H1 (cell line): ENCODE results near the gene ARHGAP10. TPM values are rescaled to one million over a fixed set of nuclear protein-coding genes. Genes with fewer than 3 reads are reported as not detected.

Experiments
- CTCF ChIA-PET: fragments of 300-600 bp; sonication (Branson Sonifier 250); formaldehyde crosslinking; loops from one replicate; lab custom pipeline; 2021; ENCODE audit not compliant: partially characterized antibody; lab: Charles Lee
- POLR2A ChIA-PET: fragments of 300-600 bp; sonication (Branson Sonifier 250); formaldehyde crosslinking; loops from one replicate; lab custom pipeline; 2021; ENCODE audit warnings: inconsistent platforms; ENCODE audit not compliant: partially characterized antibody; lab: Charles Lee
- DNase-seq, 2 experiments: peaks; one replicate each; pipeline versions ENCODE4 v3.0.0 to v3.0.0-alpha.2; 2010 to 2022; ENCODE audit warnings: low spot score in 2 of 2, low read depth in 1 of 2, mixed read lengths in 1 of 2
- FAIRE-seq: peaks from 2 replicates; lab custom pipeline; 2011; peaks lifted over from hg19 to GRCh38; lab: Jason Lieb, UNC
- H2AFZ ChIP-seq: 2 replicates; pipeline ENCODE4 v1.8.1; 2012; ENCODE audit warnings: low read length, inconsistent platforms
- H2AK5ac ChIP-seq: 2 replicates; pipeline ENCODE4 v1.6.1; 2013; ENCODE audit warnings: low read depth, low read length
- H2BK120ac ChIP-seq: replicated peaks from 2 replicates; pipeline ENCODE3; 2013; ENCODE audit warnings: low read depth, low read length, inconsistent platforms
- H2BK12ac ChIP-seq: 2 replicates; pipeline ENCODE4 v1.6.1; 2013; ENCODE audit warnings: low read depth, low read length
- H2BK15ac ChIP-seq: 2 replicates; pipeline ENCODE4 v1.6.1; 2013; ENCODE audit warnings: low read length
- H2BK20ac ChIP-seq: 2 replicates; pipeline ENCODE4 v1.6.1; 2013; ENCODE audit warnings: low read length
- H2BK5ac ChIP-seq: 2 replicates; pipeline ENCODE4 v1.6.1; 2013; ENCODE audit warnings: low read depth, low read length
- H3K14ac ChIP-seq: 2 replicates; pipeline ENCODE4 v1.6.1; 2013; ENCODE audit warnings: inconsistent platforms; ENCODE audit not compliant: insufficient read length
- H3K18ac ChIP-seq: 2 replicates; pipeline ENCODE4 v1.6.1; 2013; ENCODE audit warnings: low read length; ENCODE audit errors: extremely low read depth
- H3K23ac ChIP-seq: 2 replicates; pipeline ENCODE4 v1.6.1; 2013; ENCODE audit warnings: inconsistent platforms; ENCODE audit not compliant: insufficient read length
- H3K23me2 ChIP-seq: 2 replicates; pipeline ENCODE4 v1.6.1; 2013; ENCODE audit warnings: low read depth, low read length
- H3K27ac ChIP-seq: 2 replicates; pipeline ENCODE4 v1.6.1; 2011; ENCODE audit warnings: low read depth, low read length, inconsistent platforms
- H3K27me3 ChIP-seq, 4 experiments: replicated peaks in 1 of 4; 1 replicate in 1 of 4; 2 replicates in 3 of 4; pipeline versions ENCODE4 v1.6.1 to v1.8.1; 2011 to 2013; ENCODE audit warnings: low read length in 3 of 4, mild to moderate bottlenecking in 3 of 4, inconsistent platforms in 2 of 4, mixed read lengths in 2 of 4, moderate library complexity in 1 of 4; ENCODE audit not compliant: control insufficient read depth in 3 of 4, insufficient read depth in 3 of 4; ENCODE audit errors: extremely low read depth in 1 of 4
- H3K36me3 ChIP-seq, 4 experiments: 2 replicates each; pipeline versions ENCODE4 v1.6.1 to v1.8.1; 2011 to 2013; ENCODE audit warnings: mild to moderate bottlenecking in 4 of 4, low read length in 3 of 4, moderate library complexity in 2 of 4, control low read depth in 1 of 4, inconsistent platforms in 1 of 4; ENCODE audit not compliant: insufficient read depth in 4 of 4, control insufficient read depth in 2 of 4
- H3K4ac ChIP-seq: replicated peaks from 2 replicates; pipeline ENCODE3; 2013; ENCODE audit warnings: low read length, low read depth, mixed read lengths, inconsistent platforms; ENCODE audit not compliant: insufficient read length
- H3K4me1 ChIP-seq, 4 experiments: replicated peaks in 1 of 4; 1 replicate in 1 of 4; 2 replicates in 3 of 4; pipeline versions ENCODE4 v1.6.1 to v1.8.1; 2011 to 2013; ENCODE audit warnings: low read length in 3 of 4, inconsistent platforms in 2 of 4, mixed read lengths in 1 of 4; ENCODE audit not compliant: insufficient read depth in 4 of 4, control insufficient read depth in 3 of 4
- H3K4me2 ChIP-seq, 2 experiments: 2 replicates each; pipeline versions ENCODE4 v1.6.1 to v1.8.1; 2011 to 2013; ENCODE audit warnings: low read depth in 2 of 2, low read length in 2 of 2, control low read depth in 1 of 2, inconsistent platforms in 1 of 2, mild to moderate bottlenecking in 1 of 2; ENCODE audit not compliant: insufficient read depth in 1 of 2
- H3K4me3 ChIP-seq, 4 experiments: fragments of 200-600, 300-600 bp in 1 of 4; sonication (generic), shearing (Covaris generic), sonication (Bioruptor Twin) in 1 of 4; 2 replicates each; pipeline versions ENCODE4 v1.5.1 to v1.8.1; 2011 to 2016; ENCODE audit warnings: low read length in 4 of 4, low read depth in 3 of 4, control low read depth in 2 of 4, inconsistent platforms in 2 of 4, mild to moderate bottlenecking in 2 of 4, mixed read lengths in 1 of 4, moderate library complexity in 1 of 4; ENCODE audit not compliant: insufficient read depth in 2 of 4; ENCODE audit errors: extremely low read depth in 1 of 4
- H3K56ac ChIP-seq: replicated peaks from 2 replicates; pipeline ENCODE3; 2013; ENCODE audit warnings: low read depth, mild to moderate bottlenecking, mixed read lengths, low read length, inconsistent platforms; ENCODE audit not compliant: insufficient read length
- H3K79me1 ChIP-seq: 2 replicates; pipeline ENCODE4 v1.6.1; 2013; ENCODE audit warnings: low read depth, low read length, control low read depth
- H3K79me2 ChIP-seq, 2 experiments: 2 replicates each; pipeline versions ENCODE4 v1.6.1 to v1.8.1; 2012 to 2013; ENCODE audit warnings: low read length in 2 of 2, mild to moderate bottlenecking in 2 of 2, inconsistent platforms in 1 of 2; ENCODE audit not compliant: insufficient read depth in 2 of 2, control insufficient read depth in 1 of 2
- H3K9ac ChIP-seq, 4 experiments: replicated peaks in 1 of 4; 1 replicate in 1 of 4; 2 replicates in 3 of 4; pipeline versions ENCODE4 v1.6.1 to v1.8.1; 2011 to 2013; ENCODE audit warnings: low read depth in 3 of 4, low read length in 3 of 4, control low read depth in 2 of 4, mild to moderate bottlenecking in 2 of 4, moderate library complexity in 2 of 4, inconsistent platforms in 1 of 4; ENCODE audit errors: extremely low read depth in 1 of 4
- H3K9me3 ChIP-seq, 2 experiments: 2 replicates each; pipeline versions ENCODE4 v1.6.1 to v1.8.1; 2012 to 2013; ENCODE audit warnings: mild to moderate bottlenecking in 2 of 2, moderate library complexity in 2 of 2, control low read depth in 1 of 2, inconsistent platforms in 1 of 2, low read depth in 1 of 2, low read length in 1 of 2, mixed read lengths in 1 of 2; ENCODE audit not compliant: insufficient read depth in 2 of 2
- H4K20me1 ChIP-seq, 2 experiments: replicated peaks in 1 of 2; 2 replicates each; pipeline versions ENCODE3 to v1.8.1; 2011 to 2013; ENCODE audit warnings: inconsistent platforms in 2 of 2, low read length in 2 of 2, mild to moderate bottlenecking in 1 of 2; ENCODE audit not compliant: insufficient read depth in 2 of 2, control insufficient read depth in 1 of 2
- H4K5ac ChIP-seq: 2 replicates; pipeline ENCODE4 v1.6.1; 2013; ENCODE audit warnings: low read length, low read depth, mixed read lengths, inconsistent platforms; ENCODE audit not compliant: insufficient read length
- H4K8ac ChIP-seq: 2 replicates; pipeline ENCODE4 v1.8.0; 2013; ENCODE audit warnings: mild to moderate bottlenecking, moderate library complexity, low read length, inconsistent platforms; ENCODE audit not compliant: insufficient read depth; ENCODE audit errors: extremely low read depth
- H4K91ac ChIP-seq: replicated peaks from 2 replicates; pipeline ENCODE3; 2013; ENCODE audit warnings: low read length, mixed read lengths, inconsistent platforms; ENCODE audit not compliant: insufficient read length
- WGBS, 2 experiments: shearing (Covaris generic) in 1 of 2; methylation state at CpG; one replicate each; pipeline versions ENCODE4 v1.1.6 to v1.1.7; 2013 to 2015; ENCODE audit warnings: low lambda C conversion rate in 2 of 2, mixed read lengths in 2 of 2, inconsistent platforms in 1 of 2, low coverage in 1 of 2, missing lambda C conversion rate in 1 of 2; ENCODE audit not compliant: insufficient replicate concordance in 2 of 2, insufficient coverage in 1 of 2, insufficient read length in 1 of 2; ENCODE audit errors: extremely low coverage in 1 of 2, missing lambda C conversion rate in 1 of 2; 5-methylcytosine and 5-hydroxymethylcytosine counted together
- polyA plus RNA-seq, 7 experiments: library from polyadenylated mRNA; depleted of rRNA in 3 of 7; stranded (reverse) in 5 of 7; unstranded in 2 of 7; fragments of >200 nt in 5 of 7; fragments of 200-250 nt in 2 of 7; gene quantifications; 1 replicate in 5 of 7; 2 replicates in 1 of 7; 4 replicates in 1 of 7; pipeline versions ENCODE4 v1.2.1 to v1.2.3, GENCODE V29; 2011 to 2013; ENCODE audit warnings: missing spikeins in 2 of 7, mixed read lengths in 2 of 7
- total RNA-seq: library from RNA; stranded (reverse); fragmentation: NEBNext Ultra II Directional; extraction: Animal tissue kit (Norgen Biotek cat#: 25700); gene quantifications from 2 replicates; pipeline ENCODE4 v1.2.1, GENCODE V29; 2021

Gene ARHGAP10
- total and polyA plus RNA-seq, 2 of the 8 experiments (the other 6 are each of a cell fraction or from before 2014, with no cell fraction given) = 3.7 to 6.1 TPM

DNA sequence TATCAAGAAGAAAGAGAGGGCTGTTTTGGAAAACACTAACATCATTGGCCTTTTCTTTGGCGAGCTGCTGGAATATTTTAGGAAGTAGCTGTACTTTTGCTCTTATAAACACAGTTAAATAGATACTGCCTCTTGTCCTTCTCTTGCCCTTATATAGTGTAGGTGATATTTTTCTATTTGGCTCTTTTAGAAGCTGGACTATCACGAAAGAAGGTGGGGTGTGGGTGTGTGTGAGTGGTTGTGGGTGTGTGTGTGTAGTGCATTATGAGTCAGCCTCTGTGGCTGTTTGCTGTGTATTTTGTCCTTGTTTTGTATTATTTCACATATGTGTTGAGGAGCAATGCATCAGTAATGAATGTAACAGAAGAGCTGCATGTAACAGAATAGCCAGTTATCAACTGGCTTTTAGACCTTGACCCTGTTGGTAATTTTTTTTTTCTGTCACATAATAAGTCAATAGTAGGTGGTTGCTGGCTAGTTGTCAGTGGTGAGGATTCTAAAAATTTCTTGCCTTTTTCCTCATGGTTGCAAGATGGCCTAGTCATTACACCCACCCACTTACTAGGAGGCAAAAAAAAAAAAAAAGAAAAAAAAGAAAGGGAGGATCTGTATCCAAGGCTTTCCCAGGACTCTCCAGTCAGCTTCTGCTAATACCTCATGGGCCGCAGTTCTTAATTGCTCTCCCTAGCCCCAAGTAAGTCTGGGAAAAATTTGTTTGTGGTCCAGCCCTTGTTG is 23.8 kb downstream of the ARHGAP10 start:
- 91% methylated on average over 3 of the region's 3 CpGs; no CpG with 5 or more reads in 1 of the 2 experiments for WGBS, 2 experiments
- Histone ChIP-seq H2BK5ac (no peak overlapping the region), H4K8ac (no peak overlapping the region), H3K23me2 (no peaks in the 10 kb centered on the region), H2BK12ac (no peak overlapping the region), H3K79me1 (no peaks in the 10 kb centered on the region), H3K27me3 (no peaks in the 10 kb centered on the region), H3K18ac (no peak overlapping the region), H3K23ac (no peak overlapping the region), H4K91ac (no peak overlapping the region), H3K9ac (no peak overlapping the region), H2BK20ac (no peak overlapping the region), H3K4me2 (no peak overlapping the region), H3K27ac (no peak overlapping the region), H4K20me1 (no peaks in the 10 kb centered on the region), H3K56ac (no peak overlapping the region), H2AK5ac (no peak overlapping the region), H3K36me3 (no peaks in the 10 kb centered on the region), H3K14ac (no peak overlapping the region), H3K79me2 (no peaks in the 10 kb centered on the region), H2BK120ac (no peak overlapping the region), H3K9me3 (no peaks in the 10 kb centered on the region), H3K4me3 (no peak overlapping the region), H3K4ac (no peak overlapping the region), H4K5ac (no peak overlapping the region), H2AFZ (no peak overlapping the region), H2BK15ac (no peak overlapping the region), H3K4me1 (peaks cover 0 to 7% (median 3%) of the 10 kb centered on the region in 4 experiments; a peak in 3 of 7 replicates)
- DNase-seq (no peak), FAIRE-seq (no peak)
- ChIA-PET CTCF (interaction anchor here (1.1 kb wide), 1 partner anchor 87 kb away, joined by 3 read pairs; no protein-coding TSS in a partner anchor), POLR2A (no interaction called here)
